Ishikawa (cell line): ENCODE results near the gene PPM1K.

Source experiments
- CEBPB ChIP-seq: IDR thresholded peaks from 2 replicates; pipeline ENCODE4 v1.6.1; 2012
- CREB1 ChIP-seq: IDR thresholded peaks from 2 replicates; pipeline ENCODE4 v1.6.1; 2012; ENCODE audit warnings: low read depth
- EGR1 ChIP-seq: IDR thresholded peaks from 2 replicates; pipeline ENCODE4 v1.6.1; 2012
- EP300 ChIP-seq: IDR thresholded peaks from 2 replicates; pipeline ENCODE4 v1.6.1; 2012; ENCODE audit warnings: borderline replicate concordance
- FOXM1 ChIP-seq: IDR thresholded peaks from 2 replicates; pipeline ENCODE4 v1.6.1; 2012; ENCODE audit warnings: low read depth, borderline replicate concordance
- NFIC ChIP-seq: IDR thresholded peaks from 2 replicates; pipeline ENCODE4 v1.6.1; 2012
- RAD21 ChIP-seq: IDR thresholded peaks from 2 replicates; pipeline ENCODE4 v1.6.1; 2012; ENCODE audit warnings: low read depth
- TAF1 ChIP-seq: IDR thresholded peaks from 2 replicates; pipeline ENCODE4 v1.6.1; 2012; ENCODE audit warnings: low read depth, mild to moderate bottlenecking
- TCF12 ChIP-seq: IDR thresholded peaks from 2 replicates; pipeline ENCODE4 v1.6.1; 2012; ENCODE audit warnings: low read depth
- TEAD4 ChIP-seq: IDR thresholded peaks from 2 replicates; pipeline ENCODE4 v1.6.1; 2012
- USF1 ChIP-seq: IDR thresholded peaks from 2 replicates; pipeline ENCODE4 v1.6.1; 2012
- YY1 ChIP-seq: IDR thresholded peaks from 2 replicates; pipeline ENCODE4 v1.6.1; 2012; ENCODE audit warnings: low read depth
- ZBTB7A ChIP-seq: IDR thresholded peaks from 2 replicates; pipeline ENCODE4 v1.6.1; 2012; ENCODE audit warnings: low read depth
- TF ChIP-seq, protein P1 (sequence below): IDR thresholded peaks from 2 replicates; pipeline ENCODE4 v1.6.1; 2012; ENCODE audit warnings: low read depth, mild to moderate bottlenecking
- TF ChIP-seq, protein P2 (sequence below): IDR thresholded peaks from 2 replicates; pipeline ENCODE4 v1.6.1; 2012

Gene PPM1K

DNA sequence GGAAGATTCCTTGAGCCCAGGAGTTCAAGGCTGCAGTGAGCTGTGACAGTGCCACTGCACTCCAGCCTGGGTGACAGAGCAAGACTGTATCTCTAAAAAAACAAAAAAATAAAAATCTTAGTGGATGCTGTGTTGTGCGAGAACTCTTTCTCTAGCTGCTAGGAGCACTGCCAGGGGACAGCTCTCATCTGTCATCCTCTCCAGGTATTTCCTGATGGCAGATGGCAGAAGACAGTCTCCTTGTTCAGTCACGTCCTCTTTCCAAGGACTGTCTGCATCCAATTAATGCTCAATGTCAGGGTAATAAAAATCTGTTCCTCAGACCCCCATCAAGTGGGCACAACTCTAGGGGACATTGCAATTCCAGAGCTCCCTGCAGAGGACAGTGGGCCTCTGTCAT is 29.2 kb downstream of the PPM1K start:
- no peak for TF ChIP-seq NFIC
- TF ChIP-seq CEBPB: no peak
- no peak for TF ChIP-seq TAF1
- TF ChIP-seq, protein P1, sequence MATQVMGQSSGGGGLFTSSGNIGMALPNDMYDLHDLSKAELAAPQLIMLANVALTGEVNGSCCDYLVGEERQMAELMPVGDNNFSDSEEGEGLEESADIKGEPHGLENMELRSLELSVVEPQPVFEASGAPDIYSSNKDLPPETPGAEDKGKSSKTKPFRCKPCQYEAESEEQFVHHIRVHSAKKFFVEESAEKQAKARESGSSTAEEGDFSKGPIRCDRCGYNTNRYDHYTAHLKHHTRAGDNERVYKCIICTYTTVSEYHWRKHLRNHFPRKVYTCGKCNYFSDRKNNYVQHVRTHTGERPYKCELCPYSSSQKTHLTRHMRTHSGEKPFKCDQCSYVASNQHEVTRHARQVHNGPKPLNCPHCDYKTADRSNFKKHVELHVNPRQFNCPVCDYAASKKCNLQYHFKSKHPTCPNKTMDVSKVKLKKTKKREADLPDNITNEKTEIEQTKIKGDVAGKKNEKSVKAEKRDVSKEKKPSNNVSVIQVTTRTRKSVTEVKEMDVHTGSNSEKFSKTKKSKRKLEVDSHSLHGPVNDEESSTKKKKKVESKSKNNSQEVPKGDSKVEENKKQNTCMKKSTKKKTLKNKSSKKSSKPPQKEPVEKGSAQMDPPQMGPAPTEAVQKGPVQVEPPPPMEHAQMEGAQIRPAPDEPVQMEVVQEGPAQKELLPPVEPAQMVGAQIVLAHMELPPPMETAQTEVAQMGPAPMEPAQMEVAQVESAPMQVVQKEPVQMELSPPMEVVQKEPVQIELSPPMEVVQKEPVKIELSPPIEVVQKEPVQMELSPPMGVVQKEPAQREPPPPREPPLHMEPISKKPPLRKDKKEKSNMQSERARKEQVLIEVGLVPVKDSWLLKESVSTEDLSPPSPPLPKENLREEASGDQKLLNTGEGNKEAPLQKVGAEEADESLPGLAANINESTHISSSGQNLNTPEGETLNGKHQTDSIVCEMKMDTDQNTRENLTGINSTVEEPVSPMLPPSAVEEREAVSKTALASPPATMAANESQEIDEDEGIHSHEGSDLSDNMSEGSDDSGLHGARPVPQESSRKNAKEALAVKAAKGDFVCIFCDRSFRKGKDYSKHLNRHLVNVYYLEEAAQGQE: no peak
- no peak for TF ChIP-seq USF1
- no peak for TF ChIP-seq EGR1
- no peak for TF ChIP-seq EP300

GRCh38 chr4:88251924-88252323 is 32.4 kb downstream of the PPM1K start:
- no peak for TF ChIP-seq YY1
- TF ChIP-seq, protein P1: no peak
- no peak for TF ChIP-seq USF1
- TF ChIP-seq ZBTB7A: no peak
- no peak for TF ChIP-seq CEBPB
- no peak for TF ChIP-seq EP300
- TF ChIP-seq FOXM1: no peak
- no peak for TF ChIP-seq TAF1
- no peak for TF ChIP-seq EGR1
- no peak for TF ChIP-seq RAD21
- TF ChIP-seq TCF12: no peak
- no peak for TF ChIP-seq TEAD4
- no peak for TF ChIP-seq NFIC
- TF ChIP-seq, protein P2, sequence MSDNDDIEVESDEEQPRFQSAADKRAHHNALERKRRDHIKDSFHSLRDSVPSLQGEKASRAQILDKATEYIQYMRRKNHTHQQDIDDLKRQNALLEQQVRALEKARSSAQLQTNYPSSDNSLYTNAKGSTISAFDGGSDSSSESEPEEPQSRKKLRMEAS: no peak

- TF ChIP-seq CREB1: no peak
- TF ChIP-seq TEAD4: no peak
- no peak for TF ChIP-seq TCF12
Measured at GRCh38 chr4:88247148-88247547, 37.2 kb downstream of the PPM1K start.

GRCh38 chr4:88246600-88246999 is 37.8 kb downstream of the PPM1K start:
- no peak for TF ChIP-seq USF1
- TF ChIP-seq TCF12: no peak
- TF ChIP-seq, protein P1: no peak
- no peak for TF ChIP-seq RAD21
- no peak for TF ChIP-seq EGR1
- TF ChIP-seq FOXM1: no peak
- no peak for TF ChIP-seq ZBTB7A
- no peak for TF ChIP-seq NFIC
- no peak for TF ChIP-seq TAF1
- TF ChIP-seq EP300: no peak
- TF ChIP-seq CEBPB: no peak
- TF ChIP-seq YY1: no peak
- TF ChIP-seq, protein P2: no peak
